ENCODE data around the gene CIDEC. TPM values are rescaled to one million over a fixed set of nuclear protein-coding genes. Genes with fewer than 3 reads are reported as not detected.
"Not testable (repeated sequence)": the region's sequence is repeated elsewhere in the genome, so short reads cannot be mapped to it uniquely, and the experiment has no call there.

CIDEC gene
- total RNA-seq, 4 donors from 2014 or later, result 0.35 to 12.4 (median 1.6) TPM; not detected in 1

DNA sequence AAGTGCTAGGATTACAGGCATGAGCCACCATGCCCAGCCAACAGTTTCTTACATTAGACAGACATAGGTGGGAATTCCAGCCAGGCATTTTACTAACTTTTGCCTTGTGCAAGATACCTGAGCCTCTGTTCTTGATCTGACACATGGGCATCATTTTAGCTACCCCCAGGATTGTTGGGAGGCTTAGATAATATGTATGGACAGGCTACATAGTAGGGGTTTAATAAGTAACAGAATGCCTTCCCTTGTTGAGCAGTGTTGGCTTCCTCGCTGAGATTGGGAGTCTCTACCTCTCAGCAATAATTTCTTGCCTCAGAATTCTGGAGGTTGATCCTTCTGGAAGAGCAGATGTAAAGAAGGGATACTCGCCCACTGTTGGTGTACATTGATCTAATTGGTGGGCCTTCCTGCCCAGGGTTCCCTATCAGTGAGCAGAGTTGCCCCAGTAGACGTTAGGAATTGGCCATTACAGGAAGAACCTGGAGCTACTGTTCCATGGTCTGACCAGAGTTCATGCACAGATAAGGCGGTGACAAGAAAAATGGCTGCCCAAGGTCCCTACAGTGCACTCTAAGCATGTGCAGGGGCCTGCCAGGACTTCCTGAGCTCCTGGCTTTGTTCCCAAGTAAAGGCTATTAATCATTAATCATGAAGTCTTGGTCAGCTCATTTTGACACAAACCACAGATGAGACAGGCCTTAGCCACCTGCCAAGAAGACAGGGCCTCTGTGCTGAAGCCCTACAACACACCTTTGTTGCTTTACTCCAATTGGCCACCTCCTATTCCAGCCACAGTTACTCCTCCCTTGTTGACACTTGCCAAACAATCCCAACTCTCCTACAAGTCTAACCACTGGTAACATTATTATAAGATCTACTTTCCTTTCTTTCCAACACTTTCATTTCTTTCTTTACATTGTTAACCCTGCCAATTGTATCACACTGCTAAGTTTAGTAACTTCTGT is 17.6 kb upstream of the CIDEC start:
- ATAC-seq, result no peak
- Histone ChIP-seq H3K9me3 (no peaks in the 10 kb centered on the region), H3K4me3 (no peak overlapping the region), H3K36me3 (peaks cover 0 to 13% of the 10 kb centered on the region in 2 donors), H3K4me1 (peaks cover 0 to 33% (median 0%) of the 10 kb centered on the region in 3 donors), H3K27me3 (no peaks in the 10 kb centered on the region), H3K27ac (peak overlapping the region in 1 of 4 donors; percentile 6)
- TF ChIP-seq, protein P1, sequence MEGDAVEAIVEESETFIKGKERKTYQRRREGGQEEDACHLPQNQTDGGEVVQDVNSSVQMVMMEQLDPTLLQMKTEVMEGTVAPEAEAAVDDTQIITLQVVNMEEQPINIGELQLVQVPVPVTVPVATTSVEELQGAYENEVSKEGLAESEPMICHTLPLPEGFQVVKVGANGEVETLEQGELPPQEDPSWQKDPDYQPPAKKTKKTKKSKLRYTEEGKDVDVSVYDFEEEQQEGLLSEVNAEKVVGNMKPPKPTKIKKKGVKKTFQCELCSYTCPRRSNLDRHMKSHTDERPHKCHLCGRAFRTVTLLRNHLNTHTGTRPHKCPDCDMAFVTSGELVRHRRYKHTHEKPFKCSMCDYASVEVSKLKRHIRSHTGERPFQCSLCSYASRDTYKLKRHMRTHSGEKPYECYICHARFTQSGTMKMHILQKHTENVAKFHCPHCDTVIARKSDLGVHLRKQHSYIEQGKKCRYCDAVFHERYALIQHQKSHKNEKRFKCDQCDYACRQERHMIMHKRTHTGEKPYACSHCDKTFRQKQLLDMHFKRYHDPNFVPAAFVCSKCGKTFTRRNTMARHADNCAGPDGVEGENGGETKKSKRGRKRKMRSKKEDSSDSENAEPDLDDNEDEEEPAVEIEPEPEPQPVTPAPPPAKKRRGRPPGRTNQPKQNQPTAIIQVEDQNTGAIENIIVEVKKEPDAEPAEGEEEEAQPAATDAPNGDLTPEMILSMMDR (IDR thresholded peaks at IDR 0.05), result no peak
- no peak for TF ChIP-seq EP300 (IDR thresholded peaks at IDR 0.05)
- TF ChIP-seq POLR2AphosphoS5 (IDR thresholded peaks at IDR 0.05), result no peak
- no peak for TF ChIP-seq POLR2A (IDR thresholded peaks at IDR 0.05)
- 71 to 100% methylated on average over 2 of the region's 4 CpGs for WGBS, 2 donors (ENCODE audit: low coverage in 1 of 2)

DNA sequence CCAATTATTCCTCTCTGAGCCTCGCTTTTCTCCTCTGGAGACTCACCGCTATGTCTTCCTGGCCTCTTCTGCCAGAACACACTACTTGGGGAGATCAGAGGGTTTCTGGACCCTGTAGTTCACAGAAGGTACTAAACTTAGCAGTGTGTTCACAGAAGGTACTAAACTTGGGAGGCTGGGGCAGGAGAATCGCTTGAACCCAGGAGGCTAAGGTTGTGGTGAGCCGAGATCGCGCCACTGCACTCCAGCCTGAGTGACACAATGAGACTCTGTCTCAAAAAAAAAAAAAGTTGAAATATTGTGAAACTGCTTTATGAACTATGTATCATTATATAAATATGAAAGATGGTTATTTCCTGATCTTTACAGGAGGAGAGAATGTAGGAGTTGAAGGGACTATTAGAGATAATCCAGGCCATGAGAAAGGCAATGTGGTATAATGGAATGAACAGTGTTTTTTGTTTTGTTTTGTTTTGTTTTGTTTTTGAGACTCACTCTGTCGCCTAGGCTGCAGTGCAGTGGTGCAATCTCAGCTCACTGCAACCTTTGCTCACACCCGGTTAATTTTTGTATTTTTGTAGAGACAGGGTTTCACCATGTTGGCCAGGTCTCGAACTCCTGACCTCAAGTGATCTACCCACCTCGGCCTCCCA is 16.8 kb upstream of the CIDEC start:
- Histone ChIP-seq H3K36me3 (peaks cover 0 to 16% of the 10 kb centered on the region in 2 donors), H3K27ac (peak overlapping the region in 1 of 4 donors; percentile 19), H3K4me1 (peaks cover 0 to 41% (median 0%) of the 10 kb centered on the region in 3 donors)
- not testable (repeated sequence) for ATAC-seq, H3K9me3 ChIP-seq, H3K4me3 ChIP-seq, H3K27me3 ChIP-seq
- WGBS, 2 donors (ENCODE audit: low coverage in 1 of 2), result 79 to 100% methylated on average over 3 to 7 of the region's 10 CpGs

DNA sequence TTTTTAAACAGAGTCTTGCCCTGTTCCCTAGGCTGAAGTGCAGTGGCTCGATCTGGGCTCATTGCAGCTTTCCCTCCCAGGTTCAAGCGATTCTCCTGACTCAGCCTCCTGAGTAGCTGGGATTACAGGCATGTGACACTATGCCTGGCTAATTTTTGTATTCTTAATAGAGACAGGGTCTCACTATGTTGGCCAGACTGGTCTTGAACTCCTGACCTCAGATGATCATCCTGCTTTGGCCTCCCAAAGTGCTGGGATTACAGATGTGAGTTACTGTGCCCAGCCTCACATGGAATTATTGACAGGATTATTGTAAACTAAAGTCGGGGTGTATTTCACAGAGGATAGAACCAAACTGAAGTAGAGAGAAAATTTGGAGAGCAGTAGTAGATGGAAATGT is 15.7 kb upstream of the CIDEC start:
- WGBS, 2 donors (ENCODE audit: low coverage in 1 of 2), result 100% methylated on average over 2 of the region's 3 CpGs; no CpG with 5 or more reads in 1 of the 2 donors
- not testable (repeated sequence) for H3K27ac ChIP-seq, H3K4me3 ChIP-seq, ATAC-seq, H3K9me3 ChIP-seq, H3K27me3 ChIP-seq
- peaks cover 0 to 16% of the 10 kb centered on the region in 2 donors for H3K36me3 ChIP-seq
- peaks cover 0 to 51% (median 0%) of the 10 kb centered on the region in 3 donors for H3K4me1 ChIP-seq

DNA sequence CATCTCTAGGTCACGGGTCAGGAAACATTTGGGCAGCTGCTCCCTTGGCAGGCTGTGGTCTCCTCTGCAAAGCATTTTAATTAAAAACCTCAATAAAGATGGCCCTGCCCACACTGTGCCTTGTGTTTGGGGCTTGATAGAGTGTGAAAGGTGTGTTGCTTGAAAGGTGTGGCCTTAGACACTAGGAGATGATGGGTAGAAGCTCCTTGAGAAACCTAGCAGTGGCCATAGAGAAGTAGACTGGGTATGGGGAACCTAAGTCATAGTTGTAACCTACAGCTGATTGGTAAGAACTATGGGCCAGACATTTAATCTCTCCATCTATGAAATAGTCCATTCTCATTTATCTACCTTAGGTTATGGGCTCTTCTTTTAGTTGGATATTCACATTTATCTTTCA is 13.7 kb upstream of the CIDEC start:
- TF ChIP-seq EP300 (IDR thresholded peaks at IDR 0.05), result no peak
- TF ChIP-seq POLR2AphosphoS5 (IDR thresholded peaks at IDR 0.05), result no peak
- no peak for TF ChIP-seq POLR2A (IDR thresholded peaks at IDR 0.05)
- TF ChIP-seq, protein P1 (IDR thresholded peaks at IDR 0.05), result no peak
- peak overlapping the region in 2 of 4 donors; percentile 15 to 35 for H3K27ac ChIP-seq
- H3K4me1 ChIP-seq, result peaks cover 0 to 52% (median 0%) of the 10 kb centered on the region in 3 donors
- no peak for ATAC-seq
- 83 to 88% methylated on average over 1 of the region's 1 CpG for WGBS, 2 donors (ENCODE audit: low coverage in 1 of 2)
- peaks cover 0 to 16% of the 10 kb centered on the region in 2 donors for H3K36me3 ChIP-seq
- no peak overlapping the region for H3K4me3 ChIP-seq
- H3K9me3 ChIP-seq, result no peaks in the 10 kb centered on the region
- no peaks in the 10 kb centered on the region for H3K27me3 ChIP-seq

DNA sequence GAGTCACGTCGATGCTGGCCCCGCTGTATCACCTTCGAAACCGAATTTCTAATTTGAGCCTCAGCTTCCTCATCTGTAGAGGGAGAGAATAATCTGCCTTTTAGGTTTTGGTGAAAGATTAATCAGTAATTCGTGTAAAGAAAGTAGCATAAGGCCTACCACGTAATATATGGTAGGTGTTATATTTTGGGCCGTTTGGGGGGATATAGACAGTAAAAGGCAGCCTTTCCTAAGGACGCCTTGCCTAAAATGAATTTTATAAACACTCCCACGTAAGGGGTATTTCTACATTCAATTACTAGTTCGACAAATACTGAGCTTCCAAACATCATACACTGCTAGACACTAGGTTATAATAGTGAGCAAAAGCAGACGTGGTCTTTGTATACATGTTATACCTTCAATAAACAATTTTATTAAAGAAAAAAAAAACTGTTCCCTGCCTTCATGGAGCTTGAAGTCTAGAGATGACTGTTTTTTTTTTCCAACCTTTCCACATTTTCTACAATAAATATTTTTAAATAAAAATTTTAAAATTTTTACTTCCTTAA is 11.1 kb upstream of the CIDEC start:
- 5 to 13% methylated on average over 7 to 12 of the region's 12 CpGs for WGBS, 2 donors (ENCODE audit: low coverage in 1 of 2)
- Histone ChIP-seq H3K9me3 (no peaks in the 10 kb centered on the region), H3K4me3 (peak overlapping the region; percentile 91), H3K4me1 (peaks cover 0 to 39% (median 0%) of the 10 kb centered on the region in 3 donors), H3K27me3 (no peaks in the 10 kb centered on the region), H3K36me3 (peaks cover 0 to 16% of the 10 kb centered on the region in 2 donors), H3K27ac (peak overlapping the region; percentile 95 to 99 (median 98))
- no peak for ATAC-seq
- TF ChIP-seq EP300 (IDR thresholded peaks at IDR 0.05) (no peak), POLR2AphosphoS5 (IDR thresholded peaks at IDR 0.05) (no peak)
- TF ChIP-seq, protein P1 (IDR thresholded peaks at IDR 0.05), result no peak
